GM13977 (cell line): Measurements from ENCODE around the gene TOGARAM2.
A peak's percentile ranks its signal among the peaks of the same experiment; 100 is the strongest.

Source experiments
- DNase-seq: peaks from one replicate; pipeline ENCODE4 v3.0.0; 2012; ENCODE audit warnings: low spot score
- CTCF ChIP-seq: IDR thresholded peaks from 2 replicates; pipeline ENCODE4 v1.5.1; 2012; ENCODE audit warnings: mild to moderate bottlenecking, control low read depth; ENCODE audit not compliant: insufficient read depth; ENCODE audit errors: extremely low read depth, missing control alignments
- in situ Hi-C: fragments of 300-500 bp; cut with MboI; formaldehyde crosslinking; loops from one replicate; pipeline ENCODE4 v1.12.0; 2022; ENCODE audit warnings: low sequenced_read_pairs, low pct_unique_long_range_greater_than_20kb, mixed read lengths, inconsistent platforms; ENCODE audit not compliant: unreplicated experiment

Gene TOGARAM2

GRCh38 chr2:29010946-29011345 is 29.8 kb downstream of the TOGARAM2 start:
- DNase-seq: no peak
- TF ChIP-seq CTCF: no peak
- in situ Hi-C loops: no loop called here

DNA sequence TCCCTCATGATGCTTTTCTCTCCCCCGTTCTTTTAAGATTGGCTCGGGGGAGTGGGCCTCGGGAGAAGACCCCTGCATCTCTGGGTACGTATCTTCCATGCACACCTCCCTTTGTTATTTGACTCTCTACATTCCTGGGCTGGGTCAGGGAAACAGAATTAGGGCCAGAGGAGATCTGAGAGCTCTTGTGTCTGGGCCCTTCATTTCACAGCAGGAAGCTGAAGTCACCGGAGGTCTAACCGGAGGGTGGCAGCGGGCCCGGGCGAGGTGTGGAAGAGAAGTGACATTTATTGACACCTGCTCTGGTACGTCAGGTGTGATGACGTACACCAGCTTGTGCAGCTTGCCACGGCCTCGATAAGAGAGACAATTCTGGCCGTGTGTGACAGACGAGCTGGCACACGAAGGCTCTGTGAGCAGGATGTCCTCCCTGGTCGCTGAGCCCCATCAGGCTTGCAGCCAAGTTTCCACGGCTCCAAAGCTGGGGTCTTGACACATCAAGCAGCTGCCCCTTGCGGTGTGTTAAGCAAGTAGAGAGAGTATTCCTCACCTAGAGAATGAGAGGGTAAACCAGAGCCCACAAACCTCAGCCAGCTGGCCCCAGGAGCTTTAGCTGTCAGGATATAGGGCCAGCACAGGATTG is 30.4 kb downstream of the TOGARAM2 start:
- in situ Hi-C loops: no loop called here
- no peak for TF ChIP-seq CTCF
- no peak for DNase-seq

GRCh38 chr2:29012211-29012681 is 31.1 kb downstream of the TOGARAM2 start:
- no peak for DNase-seq
- in situ Hi-C loops: no loop called here
- TF ChIP-seq CTCF: no peak

DNA sequence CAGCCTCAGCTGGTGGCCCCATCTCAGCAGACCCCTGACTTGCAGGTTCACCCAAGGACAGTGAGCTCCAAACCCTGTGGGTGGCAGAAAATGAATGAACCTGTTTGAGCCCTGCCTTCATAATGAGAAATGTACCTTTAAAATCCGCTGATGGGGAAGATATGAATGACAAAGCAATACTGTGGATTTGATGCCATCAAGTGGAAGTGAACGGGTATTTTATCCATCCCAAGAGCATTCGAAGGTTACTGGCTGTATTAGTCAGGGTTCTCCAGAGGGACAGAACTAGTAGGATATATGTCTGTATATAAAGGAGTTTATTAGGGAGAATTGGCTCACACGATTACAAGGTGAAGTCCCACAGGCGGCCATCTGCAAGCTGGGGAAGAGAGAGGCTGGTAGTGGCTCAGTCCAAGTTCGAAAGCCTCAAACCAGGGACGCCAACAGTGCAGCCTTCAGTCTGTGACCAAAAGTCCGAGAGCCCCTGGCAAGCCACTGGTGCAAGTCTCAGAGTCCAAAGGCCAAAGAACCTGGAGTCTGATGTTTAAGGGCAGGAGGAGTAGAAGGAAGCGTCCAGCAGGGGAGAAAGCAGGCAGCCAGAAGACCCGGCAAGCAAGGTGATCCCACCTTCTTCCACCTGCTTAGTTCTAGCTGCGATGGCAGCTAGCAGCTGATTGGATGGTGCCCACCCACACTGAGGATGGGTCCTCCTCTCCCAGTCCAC is 32.1 kb downstream of the TOGARAM2 start:
- TF ChIP-seq CTCF: no peak
- in situ Hi-C loops: no loop called here
- no peak for DNase-seq

GRCh38 chr2:29014331-29014730 is 33.2 kb downstream of the TOGARAM2 start:
- no peak for TF ChIP-seq CTCF
- no peak for DNase-seq
- in situ Hi-C loops: no loop called here

DNA sequence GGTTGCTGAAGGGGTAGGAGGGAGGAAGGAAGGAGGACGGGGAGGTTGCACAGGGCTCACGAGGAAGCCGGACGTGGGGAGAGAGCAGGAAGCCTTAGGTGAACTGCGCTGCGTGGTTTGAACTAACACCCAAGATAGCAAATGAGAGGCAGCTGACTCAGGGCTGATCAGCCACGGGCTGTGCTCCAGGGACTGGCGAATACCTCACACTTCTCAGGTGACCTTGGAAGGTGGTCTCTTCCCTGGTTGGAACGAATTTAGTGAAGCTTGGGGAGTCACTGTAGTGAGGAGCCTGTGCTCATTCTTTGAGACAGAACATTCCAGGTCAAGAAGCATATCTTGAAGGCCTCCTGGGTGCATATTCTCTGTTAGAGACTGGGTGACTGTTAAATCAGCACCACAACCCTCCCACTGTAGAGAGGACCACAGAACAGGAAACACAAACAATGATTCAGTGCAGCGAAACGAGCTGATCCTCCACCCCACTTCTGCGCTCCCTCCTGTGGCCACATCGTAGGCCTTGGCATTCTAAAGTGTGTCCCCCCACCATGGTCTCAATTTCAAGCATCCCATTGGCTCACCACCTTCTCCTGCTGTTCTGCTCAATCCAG is 33.8 kb downstream of the TOGARAM2 start:
- in situ Hi-C loops: no loop called here
- no peak for TF ChIP-seq CTCF
- DNase-seq: peak; percentile 59
